HepG2 (cell line): ENCODE data around the gene MAPRE3. TPM values are rescaled to one million over a fixed set of nuclear protein-coding genes. Genes with fewer than 3 reads are reported as not detected.

Source experiments
- CEBPG ChIP-seq: IDR thresholded peaks from 2 replicates; pipeline ENCODE4 v1.6.1; 2016
- GATAD2A ChIP-seq: IDR thresholded peaks from 2 replicates; pipeline ENCODE4 v1.6.1; 2016
- HES4 ChIP-seq: sonication (generic); formaldehyde crosslinking; IDR thresholded peaks from 2 replicates; pipeline ENCODE4 v1.9.0; 2021; ENCODE audit warnings: mild to moderate bottlenecking, missing genetic modification reagents, borderline replicate concordance
- IKZF4 ChIP-seq: sonication (generic); formaldehyde crosslinking; IDR thresholded peaks from 2 replicates; pipeline ENCODE4 v1.5.1; 2020; ENCODE audit warnings: borderline replicate concordance, mild to moderate bottlenecking, low read depth, missing genetic modification reagents; ENCODE audit errors: not compliant biosample characterization
- KDM5B ChIP-seq: sonication (generic); formaldehyde crosslinking; IDR thresholded peaks from 2 replicates; pipeline ENCODE4 v1.4.0; 2020; ENCODE audit warnings: missing genetic modification reagents, mild to moderate bottlenecking, borderline replicate concordance
- POLR2G ChIP-seq: fragments of 200-400 bp; formaldehyde crosslinking; IDR thresholded peaks from 2 replicates; pipeline ENCODE4 v1.6.1; 2018; ENCODE audit warnings: mild to moderate bottlenecking, low read depth, low read length, moderate library complexity
- RAD21 ChIP-seq: fragments of 450-650 bp; formaldehyde crosslinking; IDR thresholded peaks from 2 replicates; pipeline ENCODE4 v1.5.0; 2020; ENCODE audit warnings: mild to moderate bottlenecking
- SAFB2 ChIP-seq: sonication (generic); formaldehyde crosslinking; IDR thresholded peaks from 2 replicates; pipeline ENCODE4 v1.5.1; 2020; ENCODE audit warnings: missing genetic modification reagents, low read depth, mild to moderate bottlenecking, borderline replicate concordance
- SUZ12 ChIP-seq: fragments of 150-350 bp; IDR thresholded peaks from 2 replicates; pipeline ENCODE4 v1.6.1; 2014; ENCODE audit warnings: low read depth, low read length
- TBL1XR1 ChIP-seq: fragments of 150-350 bp; IDR thresholded peaks from 2 replicates; pipeline ENCODE4 v1.6.1; 2014; ENCODE audit warnings: borderline replicate concordance, low read length; ENCODE audit not compliant: partially characterized antibody
- THYN1 ChIP-seq: sonication (generic); formaldehyde crosslinking; IDR thresholded peaks from 2 replicates; pipeline ENCODE4 v1.8.1; 2023; ENCODE audit warnings: low read depth, mild to moderate bottlenecking, moderate library complexity, missing genetic modification reagents, borderline replicate concordance
- TP53 ChIP-seq: sonication (generic); formaldehyde crosslinking; conservative IDR thresholded peaks from 2 replicates; pipeline ENCODE4 v1.4.0; 2020; ENCODE audit warnings: missing genetic modification reagents
- ZNF232 ChIP-seq: sonication (generic); formaldehyde crosslinking; IDR thresholded peaks from 2 replicates; pipeline ENCODE4 v1.4.0; 2020; ENCODE audit warnings: missing genetic modification reagents, borderline replicate concordance
- ZNF383 ChIP-seq: sonication (generic); formaldehyde crosslinking; IDR thresholded peaks from 2 replicates; pipeline ENCODE4 v1.4.0; 2020; ENCODE audit warnings: missing genetic modification reagents, mild to moderate bottlenecking, borderline replicate concordance
- ZNF546 ChIP-seq: sonication (generic); formaldehyde crosslinking; conservative IDR thresholded peaks from 2 replicates; pipeline ENCODE4 v1.8.1; 2023; ENCODE audit warnings: mild to moderate bottlenecking, missing genetic modification reagents
- ZNF563 ChIP-seq: sonication (generic); formaldehyde crosslinking; IDR thresholded peaks from 2 replicates; pipeline ENCODE4 v1.8.0; 2022; ENCODE audit warnings: mild to moderate bottlenecking, moderate library complexity, missing genetic modification reagents
- ZNF724P ChIP-seq: sonication (generic); formaldehyde crosslinking; IDR thresholded peaks from 2 replicates; pipeline ENCODE4 v1.8.0; 2022; ENCODE audit warnings: missing genetic modification reagents, borderline replicate concordance
- polyA plus RNA-seq, 8 experiments: library from polyadenylated mRNA; depleted of rRNA in 3 of 8; stranded (reverse) in 7 of 8; unstranded in 1 of 8; fragments of >200 nt; fragmentation: Illumina TruSeq in 4 of 8; extraction: Trizol in 4 of 8; gene quantifications; 2 replicates each; pipeline versions ENCODE4 v1.2.1 to v1.2.3, GENCODE V29; 2011 to 2016; ENCODE audit warnings: low read depth in 4 of 8, missing spikeins in 1 of 8, mixed read lengths in 1 of 8; ENCODE audit not compliant: insufficient read depth in 1 of 8
- total RNA-seq, 5 experiments: library from RNA; depleted of rRNA; stranded (reverse); fragments of >200 nt; fragmentation: Illumina TruSeq; extraction: Trizol; gene quantifications; 2 replicates each; pipeline ENCODE4 v1.2.3, GENCODE V29; 2016; ENCODE audit warnings: low read depth in 1 of 5
- TF ChIP-seq, protein P1 (sequence below): sonication (generic); formaldehyde crosslinking; IDR thresholded peaks from 2 replicates; pipeline ENCODE4 v1.5.0; 2020; ENCODE audit warnings: mild to moderate bottlenecking, missing genetic modification reagents
- TF ChIP-seq, protein P2 (sequence below): sonication (generic); formaldehyde crosslinking; IDR thresholded peaks from 2 replicates; pipeline ENCODE4 v1.8.0; 2022; ENCODE audit warnings: mild to moderate bottlenecking, missing genetic modification reagents, moderate library complexity
- TF ChIP-seq, protein P3 (sequence below): fragments of 450-650 bp; IDR thresholded peaks from 2 replicates; pipeline ENCODE4 v1.6.1; 2016
- TF ChIP-seq, protein P4 (sequence below): IDR thresholded peaks from 2 replicates; pipeline ENCODE4 v1.6.1; 2016; ENCODE audit warnings: missing genetic modification reagents, missing compliant biosample characterization
- TF ChIP-seq, protein P5 (sequence below): sonication (generic); formaldehyde crosslinking; IDR thresholded peaks from 2 replicates; pipeline ENCODE4 v1.5.1; 2020; ENCODE audit warnings: mild to moderate bottlenecking, missing genetic modification reagents, moderate library complexity

The MAPRE3 gene
- total and polyA plus RNA-seq, 2 of the 13 experiments (the other 11 are each of a cell fraction or from before 2014, with no cell fraction given): 0.31 to 0.91 TPM

DNA sequence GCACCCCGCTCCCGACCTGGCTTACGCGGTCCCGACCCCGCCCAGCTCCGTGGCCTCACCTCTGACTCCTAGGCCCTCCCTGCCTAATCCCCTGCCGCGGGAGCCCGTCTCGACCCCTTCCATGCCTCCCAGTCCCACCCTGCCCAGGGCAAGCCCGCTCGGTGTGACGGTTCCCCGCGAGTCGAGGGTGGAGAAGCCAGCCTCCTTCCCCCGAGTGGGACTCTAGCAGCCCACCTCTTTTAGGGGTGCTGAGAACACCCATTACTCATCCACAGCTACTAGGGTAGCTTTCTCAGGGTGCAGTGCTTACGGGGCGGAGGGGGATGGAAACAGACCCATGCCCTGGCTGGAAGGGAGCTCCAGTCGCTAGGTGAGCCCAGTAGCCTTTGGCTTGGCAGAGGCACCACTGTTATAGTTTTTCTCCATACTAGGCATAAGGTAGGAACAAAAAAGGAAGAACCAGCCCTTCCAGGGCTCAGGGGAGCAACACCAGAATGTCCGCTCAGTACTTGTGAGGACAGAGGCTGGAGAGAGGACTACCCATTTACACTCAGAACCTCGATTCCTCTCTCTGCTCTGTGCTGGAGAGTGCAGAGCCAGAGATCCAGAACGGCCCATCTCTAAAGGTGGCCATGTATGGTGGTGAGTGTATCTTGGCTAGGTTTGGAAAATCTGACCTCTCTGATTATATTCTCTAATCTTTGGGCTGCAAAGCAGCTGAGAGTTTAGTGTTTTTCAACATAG, 81.6 kb downstream of the MAPRE3 start (continued):
- no peak for TF ChIP-seq THYN1 (CRISPR knock-in tag)
- no peak for TF ChIP-seq TBL1XR1
- TF ChIP-seq GATAD2A (CRISPR knock-in tag): no peak
- TF ChIP-seq ZNF232: no peak
- TF ChIP-seq, protein P1, sequence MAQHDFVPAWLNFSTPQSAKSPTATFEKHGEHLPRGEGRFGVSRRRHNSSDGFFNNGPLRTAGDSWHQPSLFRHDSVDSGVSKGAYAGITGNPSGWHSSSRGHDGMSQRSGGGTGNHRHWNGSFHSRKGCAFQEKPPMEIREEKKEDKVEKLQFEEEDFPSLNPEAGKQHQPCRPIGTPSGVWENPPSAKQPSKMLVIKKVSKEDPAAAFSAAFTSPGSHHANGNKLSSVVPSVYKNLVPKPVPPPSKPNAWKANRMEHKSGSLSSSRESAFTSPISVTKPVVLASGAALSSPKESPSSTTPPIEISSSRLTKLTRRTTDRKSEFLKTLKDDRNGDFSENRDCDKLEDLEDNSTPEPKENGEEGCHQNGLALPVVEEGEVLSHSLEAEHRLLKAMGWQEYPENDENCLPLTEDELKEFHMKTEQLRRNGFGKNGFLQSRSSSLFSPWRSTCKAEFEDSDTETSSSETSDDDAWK: no peak
- TF ChIP-seq TP53: no peak
- no peak for TF ChIP-seq CEBPG
- TF ChIP-seq RAD21 (CRISPR knock-in tag): 0 out of 2 replicates have a peak, but pooled peaks have one; percentile 7
- 0 out of 2 replicates have a peak, but pooled peaks have one; percentile 5 for TF ChIP-seq KDM5B
- no peak for TF ChIP-seq SUZ12
- TF ChIP-seq, protein P2, sequence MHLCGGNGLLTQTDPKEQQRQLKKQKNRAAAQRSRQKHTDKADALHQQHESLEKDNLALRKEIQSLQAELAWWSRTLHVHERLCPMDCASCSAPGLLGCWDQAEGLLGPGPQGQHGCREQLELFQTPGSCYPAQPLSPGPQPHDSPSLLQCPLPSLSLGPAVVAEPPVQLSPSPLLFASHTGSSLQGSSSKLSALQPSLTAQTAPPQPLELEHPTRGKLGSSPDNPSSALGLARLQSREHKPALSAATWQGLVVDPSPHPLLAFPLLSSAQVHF (CRISPR knock-in tag): no peak
- 0 out of 2 replicates have a peak, but pooled peaks have one; percentile 37 for TF ChIP-seq ZNF563
- no peak for TF ChIP-seq POLR2G
- 0 out of 2 replicates have a peak, but pooled peaks have one; percentile 6 for TF ChIP-seq ZNF546 (CRISPR knock-in tag)
- no peak for TF ChIP-seq HES4 (CRISPR knock-in tag)
- TF ChIP-seq, protein P3, sequence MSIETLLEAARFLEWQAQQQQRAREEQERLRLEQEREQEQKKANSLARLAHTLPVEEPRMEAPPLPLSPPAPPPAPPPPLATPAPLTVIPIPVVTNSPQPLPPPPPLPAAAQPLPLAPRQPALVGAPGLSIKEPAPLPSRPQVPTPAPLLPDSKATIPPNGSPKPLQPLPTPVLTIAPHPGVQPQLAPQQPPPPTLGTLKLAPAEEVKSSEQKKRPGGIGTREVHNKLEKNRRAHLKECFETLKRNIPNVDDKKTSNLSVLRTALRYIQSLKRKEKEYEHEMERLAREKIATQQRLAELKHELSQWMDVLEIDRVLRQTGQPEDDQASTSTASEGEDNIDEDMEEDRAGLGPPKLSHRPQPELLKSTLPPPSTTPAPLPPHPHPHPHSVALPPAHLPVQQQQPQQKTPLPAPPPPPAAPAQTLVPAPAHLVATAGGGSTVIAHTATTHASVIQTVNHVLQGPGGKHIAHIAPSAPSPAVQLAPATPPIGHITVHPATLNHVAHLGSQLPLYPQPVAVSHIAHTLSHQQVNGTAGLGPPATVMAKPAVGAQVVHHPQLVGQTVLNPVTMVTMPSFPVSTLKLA: no peak
- no peak for TF ChIP-seq ZNF724P
- no peak for TF ChIP-seq IKZF4 (CRISPR knock-in tag)
- no peak for TF ChIP-seq SAFB2
- TF ChIP-seq ZNF383 (CRISPR knock-in tag): no peak
- TF ChIP-seq, protein P4, sequence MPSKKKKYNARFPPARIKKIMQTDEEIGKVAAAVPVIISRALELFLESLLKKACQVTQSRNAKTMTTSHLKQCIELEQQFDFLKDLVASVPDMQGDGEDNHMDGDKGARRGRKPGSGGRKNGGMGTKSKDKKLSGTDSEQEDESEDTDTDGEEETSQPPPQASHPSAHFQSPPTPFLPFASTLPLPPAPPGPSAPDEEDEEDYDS (CRISPR knock-in tag): 0 out of 2 replicates have a peak, but pooled peaks have one; percentile 13
- TF ChIP-seq, protein P5, sequence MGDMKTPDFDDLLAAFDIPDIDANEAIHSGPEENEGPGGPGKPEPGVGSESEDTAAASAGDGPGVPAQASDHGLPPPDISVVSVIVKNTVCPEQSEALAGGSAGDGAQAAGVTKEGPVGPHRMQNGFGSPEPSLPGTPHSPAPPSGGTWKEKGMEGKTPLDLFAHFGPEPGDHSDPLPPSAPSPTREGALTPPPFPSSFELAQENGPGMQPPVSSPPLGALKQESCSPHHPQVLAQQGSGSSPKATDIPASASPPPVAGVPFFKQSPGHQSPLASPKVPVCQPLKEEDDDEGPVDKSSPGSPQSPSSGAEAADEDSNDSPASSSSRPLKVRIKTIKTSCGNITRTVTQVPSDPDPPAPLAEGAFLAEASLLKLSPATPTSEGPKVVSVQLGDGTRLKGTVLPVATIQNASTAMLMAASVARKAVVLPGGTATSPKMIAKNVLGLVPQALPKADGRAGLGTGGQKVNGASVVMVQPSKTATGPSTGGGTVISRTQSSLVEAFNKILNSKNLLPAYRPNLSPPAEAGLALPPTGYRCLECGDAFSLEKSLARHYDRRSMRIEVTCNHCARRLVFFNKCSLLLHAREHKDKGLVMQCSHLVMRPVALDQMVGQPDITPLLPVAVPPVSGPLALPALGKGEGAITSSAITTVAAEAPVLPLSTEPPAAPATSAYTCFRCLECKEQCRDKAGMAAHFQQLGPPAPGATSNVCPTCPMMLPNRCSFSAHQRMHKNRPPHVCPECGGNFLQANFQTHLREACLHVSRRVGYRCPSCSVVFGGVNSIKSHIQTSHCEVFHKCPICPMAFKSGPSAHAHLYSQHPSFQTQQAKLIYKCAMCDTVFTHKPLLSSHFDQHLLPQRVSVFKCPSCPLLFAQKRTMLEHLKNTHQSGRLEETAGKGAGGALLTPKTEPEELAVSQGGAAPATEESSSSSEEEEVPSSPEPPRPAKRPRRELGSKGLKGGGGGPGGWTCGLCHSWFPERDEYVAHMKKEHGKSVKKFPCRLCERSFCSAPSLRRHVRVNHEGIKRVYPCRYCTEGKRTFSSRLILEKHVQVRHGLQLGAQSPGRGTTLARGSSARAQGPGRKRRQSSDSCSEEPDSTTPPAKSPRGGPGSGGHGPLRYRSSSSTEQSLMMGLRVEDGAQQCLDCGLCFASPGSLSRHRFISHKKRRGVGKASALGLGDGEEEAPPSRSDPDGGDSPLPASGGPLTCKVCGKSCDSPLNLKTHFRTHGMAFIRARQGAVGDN (CRISPR knock-in tag): peak; percentile 31; the same call in 1 of the 2 replicates
